Effector memory CD8-positive, alpha-beta T cell (primary cell): ENCODE results near the gene PDZRN3.

Experiments
- ATAC-seq: fragments of 150-1000 bp; cut with Tn5 transposase; replicated peaks from 2 replicates; pipeline ENCODE4 v1.10.0; 2021; ENCODE audit warnings: mild to moderate bottlenecking, moderate library complexity
- DNase-seq, 3 experiments: peaks; one replicate each; pipeline ENCODE4 v3.0.0; 2021
- H3K27ac Mint-ChIP-seq, 2 donors: one replicate each; pipeline ENCODE4 v1.8.0; 2022; ENCODE audit warnings: mild to moderate bottlenecking in 2 of 2, mixed read lengths in 2 of 2, moderate library complexity in 2 of 2
- H3K27me3 Mint-ChIP-seq, 2 donors: one replicate each; pipeline ENCODE4 v1.8.0; 2022; ENCODE audit warnings: mixed read lengths in 2 of 2
- H3K36me3 Mint-ChIP-seq: one replicate; pipeline ENCODE4 v1.8.0; 2022; ENCODE audit warnings: mild to moderate bottlenecking, moderate library complexity, mixed read lengths; ENCODE audit not compliant: insufficient read depth
- H3K4me1 Mint-ChIP-seq, 2 donors: one replicate each; pipeline ENCODE4 v1.8.0; 2022; ENCODE audit warnings: low read depth in 2 of 2, mixed read lengths in 2 of 2
- H3K4me3 Mint-ChIP-seq, 2 donors: one replicate each; pipeline ENCODE4 v1.8.0; 2022; ENCODE audit warnings: mild to moderate bottlenecking in 2 of 2, mixed read lengths in 2 of 2, moderate library complexity in 2 of 2
- H3K9me3 Mint-ChIP-seq, 2 donors: one replicate each; pipeline ENCODE4 v1.8.0; 2022; ENCODE audit warnings: mixed read lengths in 2 of 2

PDZRN3 gene

GRCh38 chr3:73611176-73611575 is 13.6 kb downstream of the PDZRN3 start:
- ATAC-seq = no peak
- Mint-ChIP-seq H3K4me1 (no peaks in the 10 kb centered on the region), H3K27me3 (no peaks in the 10 kb centered on the region), H3K27ac (no peak overlapping the region), H3K36me3 (no peaks in the 10 kb centered on the region), H3K9me3 (peaks cover 5 to 11% of the 10 kb centered on the region in 2 donors), H3K4me3 (no peak overlapping the region)
- DNase-seq = no peak

- Mint-ChIP-seq H3K4me1 (no peaks in the 10 kb centered on the region), H3K27me3 (no peaks in the 10 kb centered on the region), H3K27ac (no peak overlapping the region), H3K36me3 (no peaks in the 10 kb centered on the region), H3K9me3 (peaks cover 5 to 11% of the 10 kb centered on the region in 2 donors), H3K4me3 (no peak overlapping the region)
- ATAC-seq (no peak), DNase-seq (no peak)
Measured at GRCh38 chr3:73610493-73610892, 14.2 kb downstream of the PDZRN3 start.

- H3K36me3 Mint-ChIP-seq = no peaks in the 10 kb centered on the region
- no peaks in the 10 kb centered on the region for H3K27me3 Mint-ChIP-seq
- no peak overlapping the region for H3K27ac Mint-ChIP-seq
- H3K9me3 Mint-ChIP-seq = peaks cover 5 to 11% of the 10 kb centered on the region in 2 donors
- ATAC-seq = no peak
- no peak for DNase-seq
- H3K4me1 Mint-ChIP-seq = no peaks in the 10 kb centered on the region
- H3K4me3 Mint-ChIP-seq = no peak overlapping the region
Measured at GRCh38 chr3:73609655-73610054, 15.1 kb downstream of the PDZRN3 start.

- peaks cover 5 to 11% of the 10 kb centered on the region in 2 donors for H3K9me3 Mint-ChIP-seq
Measured at GRCh38 chr3:73609315-73609641, 15.5 kb downstream of the PDZRN3 start.

GRCh38 chr3:73608456-73609314 is 16.1 kb downstream of the PDZRN3 start:
- Mint-ChIP-seq H3K27ac (no peak overlapping the region), H3K36me3 (no peaks in the 10 kb centered on the region), H3K27me3 (no peaks in the 10 kb centered on the region), H3K9me3 (peaks cover 5 to 11% of the 10 kb centered on the region in 2 donors), H3K4me1 (no peaks in the 10 kb centered on the region), H3K4me3 (no peak overlapping the region)
- DNase-seq (no peak), ATAC-seq (no peak)

More at GRCh38 chr3:73609315-73609641, 15.5 kb downstream of the PDZRN3 start:
- Mint-ChIP-seq H3K4me1 (no peaks in the 10 kb centered on the region), H3K36me3 (no peaks in the 10 kb centered on the region), H3K27ac (no peak overlapping the region), H3K4me3 (no peak overlapping the region), H3K27me3 (no peaks in the 10 kb centered on the region)
- no peak for ATAC-seq
- no peak for DNase-seq

- Mint-ChIP-seq H3K36me3 (no peaks in the 10 kb centered on the region), H3K27ac (no peak overlapping the region), H3K4me3 (no peak overlapping the region), H3K4me1 (no peaks in the 10 kb centered on the region), H3K27me3 (no peaks in the 10 kb centered on the region), H3K9me3 (peaks cover 8 to 11% of the 10 kb centered on the region in 2 donors)
- no peak for DNase-seq
- no peak for ATAC-seq
Measured at GRCh38 chr3:73605861-73606260, 18.9 kb downstream of the PDZRN3 start.

- ATAC-seq (no peak), DNase-seq (no peak)
Measured at GRCh38 chr3:73605412-73605811, 19.3 kb downstream of the PDZRN3 start.

GRCh38 chr3:73604451-73604850 is 20.3 kb downstream of the PDZRN3 start:
- Mint-ChIP-seq H3K4me3 (no peak overlapping the region), H3K36me3 (no peaks in the 10 kb centered on the region), H3K27me3 (no peaks in the 10 kb centered on the region), H3K27ac (no peak overlapping the region), H3K9me3 (peaks cover 10 to 17% of the 10 kb centered on the region in 2 donors), H3K4me1 (no peaks in the 10 kb centered on the region)
- no peak for DNase-seq
- no peak for ATAC-seq

More at GRCh38 chr3:73605412-73605811, 19.3 kb downstream of the PDZRN3 start:
- Mint-ChIP-seq H3K27me3 (no peaks in the 10 kb centered on the region), H3K4me1 (no peaks in the 10 kb centered on the region), H3K27ac (no peak overlapping the region), H3K4me3 (no peak overlapping the region), H3K36me3 (no peaks in the 10 kb centered on the region), H3K9me3 (peaks cover 8 to 12% of the 10 kb centered on the region in 2 donors)

GRCh38 chr3:73603762-73604171 is 21.0 kb downstream of the PDZRN3 start:
- Mint-ChIP-seq H3K9me3 (peaks cover 10 to 17% of the 10 kb centered on the region in 2 donors), H3K4me1 (no peaks in the 10 kb centered on the region), H3K4me3 (no peak overlapping the region), H3K27ac (no peak overlapping the region), H3K36me3 (no peaks in the 10 kb centered on the region), H3K27me3 (no peaks in the 10 kb centered on the region)
- DNase-seq = no peak
- ATAC-seq = no peak

- Mint-ChIP-seq H3K27ac (no peak overlapping the region), H3K9me3 (peaks cover 8 to 10% of the 10 kb centered on the region in 2 donors)
- ATAC-seq = no peak
Measured at GRCh38 chr3:73602170-73602569, 22.6 kb downstream of the PDZRN3 start.

GRCh38 chr3:73601481-73601880 is 23.3 kb downstream of the PDZRN3 start:
- no peak overlapping the region for H3K27ac Mint-ChIP-seq
- no peak overlapping the region for H3K4me3 Mint-ChIP-seq
- H3K4me1 Mint-ChIP-seq = no peaks in the 10 kb centered on the region
- DNase-seq = no peak
- ATAC-seq = no peak
- H3K36me3 Mint-ChIP-seq = no peaks in the 10 kb centered on the region
- H3K9me3 Mint-ChIP-seq = peaks cover 6 to 7% of the 10 kb centered on the region in 2 donors
- no peaks in the 10 kb centered on the region for H3K27me3 Mint-ChIP-seq

More at GRCh38 chr3:73602170-73602569, 22.6 kb downstream of the PDZRN3 start:
- no peaks in the 10 kb centered on the region for H3K27me3 Mint-ChIP-seq
- H3K4me3 Mint-ChIP-seq = no peak overlapping the region
- DNase-seq = no peak
- no peaks in the 10 kb centered on the region for H3K36me3 Mint-ChIP-seq
- H3K4me1 Mint-ChIP-seq = no peaks in the 10 kb centered on the region

GRCh38 chr3:73601011-73601410 is 23.7 kb downstream of the PDZRN3 start:
- H3K4me1 Mint-ChIP-seq = no peaks in the 10 kb centered on the region
- ATAC-seq (no peak), DNase-seq (no peak)
- H3K9me3 Mint-ChIP-seq = peaks cover 6 to 7% of the 10 kb centered on the region in 2 donors
- no peak overlapping the region for H3K4me3 Mint-ChIP-seq
- H3K27me3 Mint-ChIP-seq = no peaks in the 10 kb centered on the region
- no peak overlapping the region for H3K27ac Mint-ChIP-seq
- no peaks in the 10 kb centered on the region for H3K36me3 Mint-ChIP-seq

- no peak for ATAC-seq
- Mint-ChIP-seq H3K27me3 (no peaks in the 10 kb centered on the region), H3K27ac (no peak overlapping the region), H3K9me3 (peaks cover 6 to 7% of the 10 kb centered on the region in 2 donors), H3K36me3 (no peaks in the 10 kb centered on the region), H3K4me3 (no peak overlapping the region), H3K4me1 (no peaks in the 10 kb centered on the region)
- DNase-seq = no peak
Measured at GRCh38 chr3:73600293-73600938, 24.3 kb downstream of the PDZRN3 start.

- Mint-ChIP-seq H3K27ac (no peak overlapping the region), H3K27me3 (no peaks in the 10 kb centered on the region), H3K36me3 (no peaks in the 10 kb centered on the region), H3K4me1 (no peaks in the 10 kb centered on the region), H3K4me3 (no peak overlapping the region), H3K9me3 (peaks cover 6 to 7% of the 10 kb centered on the region in 2 donors)
- DNase-seq (no peak), ATAC-seq (no peak)
Measured at GRCh38 chr3:73599605-73600004, 25.1 kb downstream of the PDZRN3 start.
